Adipocyte (in vitro differentiated cells): ENCODE data around the gene AKAP5.
"Not testable (repeated sequence)": the region's sequence is repeated elsewhere in the genome, so short reads cannot be mapped to it uniquely, and the experiment has no call there.

ENCODE experiments used
- DNase-seq: peaks from one replicate; pipeline ENCODE4 v3.0.0-alpha.2; 2015; ENCODE audit warnings: low read depth
- H3K27me3 ChIP-seq: replicated peaks from 2 replicates; pipeline ENCODE4 v1.7.0; 2013; ENCODE audit warnings: mild to moderate bottlenecking, low read length, moderate library complexity; ENCODE audit not compliant: control insufficient read depth, insufficient read depth
- H3K36me3 ChIP-seq: 2 replicates; pipeline ENCODE4 v1.7.0; 2013; ENCODE audit warnings: low read length, mild to moderate bottlenecking, moderate library complexity; ENCODE audit not compliant: control insufficient read depth, insufficient read depth, severe bottlenecking
- H3K4me1 ChIP-seq: 2 replicates; pipeline ENCODE4 v1.7.0; 2013; ENCODE audit warnings: mild to moderate bottlenecking, low read length, moderate library complexity; ENCODE audit not compliant: control insufficient read depth, insufficient read depth
- H3K4me3 ChIP-seq: 2 replicates; pipeline ENCODE4 v1.7.0; 2013; ENCODE audit warnings: mild to moderate bottlenecking, low read length, moderate library complexity
- H3K9ac ChIP-seq: 2 replicates; pipeline ENCODE4 v1.7.0; 2013; ENCODE audit warnings: mild to moderate bottlenecking, low read length, moderate library complexity
- H3K9me3 ChIP-seq: 2 replicates; pipeline ENCODE4 v1.7.0; 2013; ENCODE audit warnings: mild to moderate bottlenecking, low read length, moderate library complexity; ENCODE audit not compliant: control insufficient read depth

The AKAP5 gene

DNA sequence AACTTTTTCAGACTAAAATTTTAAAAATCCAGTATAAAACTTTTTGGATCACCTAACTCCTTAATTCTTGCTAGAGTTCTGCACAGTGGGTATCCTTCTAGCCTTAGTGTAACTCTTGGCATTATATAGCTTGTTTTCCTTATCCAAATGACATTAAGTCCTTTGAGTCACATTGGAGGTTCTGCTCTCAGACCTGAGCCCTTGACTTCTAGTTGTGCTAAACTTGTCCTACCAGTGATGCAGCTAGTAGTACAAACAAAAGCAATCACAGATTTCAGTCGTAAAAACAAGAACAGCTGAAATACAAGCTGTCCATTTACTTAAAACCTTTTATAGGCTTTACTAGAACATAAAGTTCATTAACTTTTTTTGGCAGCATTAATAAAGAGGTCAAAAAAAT is 49.8 kb downstream of the AKAP5 start:
- Histone ChIP-seq H3K4me1 (peaks cover 37% of the 10 kb centered on the region), H3K9ac (no peak overlapping the region), H3K36me3 (peaks cover 9% of the 10 kb centered on the region), H3K27me3 (no peaks in the 10 kb centered on the region), H3K9me3 (no peaks in the 10 kb centered on the region), H3K4me3 (no peak overlapping the region)
- DNase-seq: no peak

DNA sequence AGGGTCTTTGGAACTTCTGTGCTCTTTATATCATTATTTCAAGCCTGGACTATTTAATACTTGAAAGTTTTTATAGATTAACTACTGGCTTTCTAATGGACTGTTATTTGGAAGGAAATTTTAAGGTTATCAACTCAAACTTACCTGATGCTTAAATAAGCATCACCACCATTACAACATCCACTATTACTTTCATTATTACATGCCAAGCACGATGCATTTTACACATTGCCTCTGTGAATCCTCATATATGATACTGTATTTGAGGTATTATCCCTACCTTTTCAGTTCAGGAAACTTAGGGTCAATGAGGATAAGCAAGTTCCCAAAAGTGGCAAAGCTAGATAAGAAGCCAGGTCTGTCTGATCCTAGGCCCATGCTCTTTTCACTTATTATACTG is 51.7 kb downstream of the AKAP5 start:
- no peaks in the 10 kb centered on the region for H3K9me3 ChIP-seq
- peaks cover 11% of the 10 kb centered on the region for H3K36me3 ChIP-seq
- peaks cover 23% of the 10 kb centered on the region for H3K4me1 ChIP-seq
- H3K9ac ChIP-seq: no peak overlapping the region
- no peak overlapping the region for H3K4me3 ChIP-seq
- no peaks in the 10 kb centered on the region for H3K27me3 ChIP-seq
- no peak for DNase-seq

DNA sequence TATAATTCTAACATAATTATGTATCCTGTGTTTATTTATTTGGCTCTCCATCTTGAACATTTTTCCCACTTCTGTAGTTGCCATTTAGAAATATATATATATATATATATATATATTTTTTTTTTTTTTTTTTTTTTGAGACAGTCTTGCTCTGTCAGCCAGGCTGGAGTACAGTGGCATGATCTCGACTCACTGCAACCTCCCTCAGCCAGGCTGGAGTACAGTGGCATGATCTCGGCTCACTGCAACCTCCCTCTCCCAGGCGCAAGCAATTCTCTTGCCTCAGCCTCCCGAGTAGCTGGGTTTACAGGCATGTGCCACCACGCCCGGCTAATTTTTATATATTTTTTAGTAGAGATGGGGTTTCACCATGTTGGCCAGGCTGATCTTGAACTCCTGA is 52.4 kb downstream of the AKAP5 start:
- H3K9ac ChIP-seq, H3K27me3 ChIP-seq, H3K4me3 ChIP-seq, DNase-seq, H3K9me3 ChIP-seq: not testable (repeated sequence)
- Histone ChIP-seq H3K36me3 (peaks cover 18% of the 10 kb centered on the region), H3K4me1 (peaks cover 16% of the 10 kb centered on the region)

DNA sequence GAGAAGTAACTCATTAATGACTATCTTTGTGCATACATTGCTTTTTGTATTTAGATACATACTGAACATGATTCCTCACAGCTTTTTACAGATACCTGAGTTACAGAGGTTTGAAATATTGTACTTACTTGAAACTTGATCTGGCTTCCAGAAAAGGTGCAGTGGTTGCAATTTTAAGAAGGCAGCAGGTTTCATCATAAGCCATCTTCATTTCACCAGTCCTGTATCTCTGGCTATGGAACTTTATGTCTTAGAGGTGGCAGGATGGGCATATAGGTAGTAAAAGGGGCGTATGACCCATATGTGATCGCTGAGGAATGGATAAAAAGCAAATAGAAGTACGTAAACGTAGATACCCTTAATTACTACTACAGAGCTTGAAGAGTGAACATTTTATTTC is 52.9 kb downstream of the AKAP5 start:
- no peaks in the 10 kb centered on the region for H3K9me3 ChIP-seq
- H3K27me3 ChIP-seq: no peaks in the 10 kb centered on the region
- H3K36me3 ChIP-seq: peaks cover 24% of the 10 kb centered on the region
- H3K9ac ChIP-seq: no peak overlapping the region
- no peak for DNase-seq
- peaks cover 16% of the 10 kb centered on the region for H3K4me1 ChIP-seq
- no peak overlapping the region for H3K4me3 ChIP-seq

DNA sequence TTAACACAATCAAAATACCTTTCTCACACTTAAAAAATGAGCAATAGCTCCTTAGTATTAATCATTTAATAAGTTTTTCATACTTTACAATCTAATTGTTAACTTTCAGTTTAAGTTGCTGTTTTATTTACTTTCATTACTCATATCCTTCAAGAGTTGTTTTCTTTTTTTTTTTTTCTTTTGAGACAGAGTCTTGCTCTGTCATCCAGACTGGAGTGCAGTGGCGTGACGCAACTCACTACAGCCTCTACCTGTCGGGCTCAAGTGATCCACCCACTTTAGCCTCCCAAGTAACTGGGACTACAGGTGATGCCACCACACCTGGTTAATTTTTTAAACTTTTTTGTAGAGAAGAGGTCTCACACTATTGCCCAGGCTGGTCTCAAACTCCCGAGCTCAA is 55.4 kb downstream of the AKAP5 start:
- no peaks in the 10 kb centered on the region for H3K9me3 ChIP-seq
- H3K4me3 ChIP-seq: no peak overlapping the region
- peaks cover 2% of the 10 kb centered on the region for H3K4me1 ChIP-seq
- DNase-seq: no peak
- H3K36me3 ChIP-seq: peaks cover 42% of the 10 kb centered on the region
- H3K27me3 ChIP-seq: no peaks in the 10 kb centered on the region
- H3K9ac ChIP-seq: no peak overlapping the region

GRCh38 chr14:64522591-64523355 is 57.5 kb downstream of the AKAP5 start:
- Histone ChIP-seq H3K4me3 (no peak overlapping the region), H3K9me3 (no peaks in the 10 kb centered on the region), H3K36me3 (peaks cover 53% of the 10 kb centered on the region), H3K9ac (no peak overlapping the region), H3K27me3 (no peaks in the 10 kb centered on the region), H3K4me1 (peaks cover 2% of the 10 kb centered on the region)
- DNase-seq: no peak
